ENCODE measurements around the gene ARFRP1. TPM values are rescaled to one million over a fixed set of nuclear protein-coding genes. Genes with fewer than 3 reads are reported as not detected.
A peak's percentile ranks its signal among the peaks of the same experiment; 100 is the strongest.
"Not testable (repeated sequence)": the region's sequence is repeated elsewhere in the genome, so short reads cannot be mapped to it uniquely, and the experiment has no call there.

The ARFRP1 gene
- total and polyA plus RNA-seq, 2 of the 13 experiments (the other 11 are each of a cell fraction or from before 2014, with no cell fraction given) = 32.0 to 51.1 TPM

- TSS peak; percentile 52 for BruUV-seq (replicated peaks)
- CTCF ChIA-PET (ENCODE audit: low intra/inter-chr PET ratio, low total read pairs); intact Hi-C loops (cut with micrococcal nuclease; ENCODE audit: unreplicated experiment); in situ Hi-C loops (cut with HindIII; ENCODE audit: extremely low pct_ligation_motif_present, low pct_unique_long_range_greater_than_20kb); H2AFZ ChIP-seq (ENCODE audit: low read length); H3K9ac ChIP-seq (ENCODE audit: insufficient read depth, low read depth, low read length); DNase-seq (ENCODE audit: low spot score); H3K27me3 ChIP-seq (ENCODE audit: control insufficient read depth in 1 of 2, insufficient read depth in 2 of 2, low read length in 2 of 2); H3K9me3 ChIP-seq (ENCODE audit: low read length); H3K27ac ChIP-seq (ENCODE audit: extremely low read length, insufficient read depth, low read length); H4K20me1 ChIP-seq (ENCODE audit: insufficient read depth, low read length); ATAC-seq; H3K4me3 ChIP-seq (replicated peaks in 1 of 3; ENCODE audit: insufficient read depth in 1 of 3, low read depth in 2 of 3, low read length in 3 of 3): not testable (repeated sequence)
- 84% methylated on average over 10 of the region's 10 CpGs for WGBS (ENCODE audit: low lambda C conversion rate)
- TF ChIP-seq MEIS1 (CRISPR knock-in tag; IDR thresholded peaks at IDR 0.05; ENCODE audit: borderline replicate concordance) (0 out of 2 replicates have a peak, but pooled peaks have one; percentile 30), ZNF572 (CRISPR knock-in tag; IDR thresholded peaks at IDR 0.05) (0 out of 2 replicates have a peak, but pooled peaks have one; percentile 67), HNF1B (CRISPR knock-in tag; IDR thresholded peaks at IDR 0.05) (0 out of 2 replicates have a peak, but pooled peaks have one; percentile 17), ZNF883 (CRISPR knock-in tag; IDR thresholded peaks at IDR 0.05; ENCODE audit: not compliant biosample characterization) (peak; percentile 9), ZBTB38 (CRISPR knock-in tag; IDR thresholded peaks at IDR 0.05) (peak; percentile 53; the same call in 1 of the 2 replicates)
- 0 out of 2 replicates have a peak overlapping the region, but pooled peaks have one; percentile 8 for H3K4me2 ChIP-seq (ENCODE audit: low read depth, low read length)
- FAIRE-seq = peak; percentile 51
- POLR2A ChIA-PET = interaction anchor here (1.2 kb wide), 1 partner anchor 36 kb away, joined by 3 read pairs; no protein-coding TSS in a partner anchor
- peaks cover 17% of the 10 kb centered on the region for H3K79me2 ChIP-seq (ENCODE audit: insufficient read depth, low read length)
- H3K4me1 ChIP-seq (ENCODE audit: insufficient read depth, low read length) = peaks cover 31% of the 10 kb centered on the region
- peaks cover 25 to 34% of the 10 kb centered on the region in 2 experiments for H3K36me3 ChIP-seq (replicated peaks in 1 of 2; ENCODE audit: control insufficient read depth in 1 of 2, insufficient read depth in 2 of 2, low read length in 2 of 2)
Measured at GRCh38 chr20:63660174-63660573, 47.6 kb downstream of the ARFRP1 start.

GRCh38 chr20:63659370-63659769 is 48.4 kb downstream of the ARFRP1 start:
- intact Hi-C loops (cut with micrococcal nuclease; ENCODE audit: unreplicated experiment) = loop anchor here (10.0 kb wide), 1 partner anchor 125 kb away; the partner anchor contains the start of gene PTK6
- peaks cover 17% of the 10 kb centered on the region for H3K79me2 ChIP-seq (ENCODE audit: insufficient read depth, low read length)
- H3K9me3 ChIP-seq (ENCODE audit: low read length) = no peaks in the 10 kb centered on the region
- no peak overlapping the region for H2AFZ ChIP-seq (ENCODE audit: low read length)
- H3K27me3 ChIP-seq (ENCODE audit: control insufficient read depth in 1 of 2, insufficient read depth in 2 of 2, low read length in 2 of 2) = no peaks in the 10 kb centered on the region; a peak in 1 of 5 replicates
- WGBS (ENCODE audit: low lambda C conversion rate) = 53% methylated on average over 13 of the region's 13 CpGs
- H3K9ac ChIP-seq (ENCODE audit: insufficient read depth, low read depth, low read length) = peak overlapping the region; percentile 87
- in situ Hi-C loops (cut with HindIII; ENCODE audit: extremely low pct_ligation_motif_present, low pct_unique_long_range_greater_than_20kb) = no loop called here
- ChIA-PET POLR2A (interaction anchor here (0.6 to 2.8 kb wide), 5 partner anchors 32 to 406 kb away, joined by 3 to 30 read pairs (median 3); partner anchors contain the start of genes GMEB2 and PRPF6), CTCF (ENCODE audit: low intra/inter-chr PET ratio, low total read pairs) (no interaction called here)
- H3K27ac ChIP-seq (ENCODE audit: extremely low read length, insufficient read depth, low read length) = peak overlapping the region; percentile 65
- H3K4me2 ChIP-seq (ENCODE audit: low read depth, low read length) = peak overlapping the region; percentile 93
- FAIRE-seq = peak; percentile 74
- DNase-seq (ENCODE audit: low spot score) = no peak
- ATAC-seq = peak; percentile 49
- H3K36me3 ChIP-seq (replicated peaks in 1 of 2; ENCODE audit: control insufficient read depth in 1 of 2, insufficient read depth in 2 of 2, low read length in 2 of 2) = peaks cover 21 to 31% of the 10 kb centered on the region in 2 experiments
- peak overlapping the region; percentile 78 to 95 (median 94) for H3K4me3 ChIP-seq (replicated peaks in 1 of 3; ENCODE audit: insufficient read depth in 1 of 3, low read depth in 2 of 3, low read length in 3 of 3)
- BruUV-seq (replicated peaks) = no TSS peak
- H4K20me1 ChIP-seq (ENCODE audit: insufficient read depth, low read length) = no peaks in the 10 kb centered on the region
- H3K4me1 ChIP-seq (ENCODE audit: insufficient read depth, low read length) = peaks cover 31% of the 10 kb centered on the region
- TF ChIP-seq NRL (CRISPR knock-in tag; IDR thresholded peaks at IDR 0.05; ENCODE audit: borderline replicate concordance) (0 out of 2 replicates have a peak, but pooled peaks have one; percentile 0), RAD21 (CRISPR knock-in tag; IDR thresholded peaks at IDR 0.05) (0 out of 2 replicates have a peak, but pooled peaks have one; percentile 20), ZNF761 (CRISPR knock-in tag; conservative IDR thresholded peaks at IDR 0.05) (no peak), FOXC1 (CRISPR knock-in tag; IDR thresholded peaks at IDR 0.05; ENCODE audit: borderline replicate concordance) (no peak), TEAD3 (CRISPR knock-in tag; optimal IDR thresholded peaks at IDR 0.05; ENCODE audit: borderline replicate concordance) (peak; percentile 38), ZNF672 (CRISPR knock-in tag; IDR thresholded peaks at IDR 0.05) (0 out of 2 replicates have a peak, but pooled peaks have one; percentile 3), ZNF570 (CRISPR knock-in tag; IDR thresholded peaks at IDR 0.05; ENCODE audit: borderline replicate concordance) (no peak), ZNF121 (CRISPR knock-in tag; IDR thresholded peaks at IDR 0.05) (peak; percentile 80), ARID2 (CRISPR knock-in tag; IDR thresholded peaks at IDR 0.05; ENCODE audit: borderline replicate concordance) (no peak)
